Measurements from ENCODE around the gene PRR13. TPM values are rescaled to one million over a fixed set of nuclear protein-coding genes. Genes with fewer than 3 reads are reported as not detected.

PRR13 gene
- total RNA-seq, 4 donors from 2014 or later, result 175 to 307 (median 261) TPM

- TF ChIP-seq POLR2A (IDR thresholded peaks at IDR 0.05) (no peak), CTCF (IDR thresholded peaks at IDR 0.05) (no peak), POLR2AphosphoS5 (IDR thresholded peaks at IDR 0.05) (no peak), EP300 (IDR thresholded peaks at IDR 0.05; ENCODE audit: low read depth) (no peak)
- no peak overlapping the region for H3K4me3 ChIP-seq
- H3K4me1 ChIP-seq, result peaks cover 6 to 9% (median 7%) of the 10 kb centered on the region in 4 donors
- no peaks in the 10 kb centered on the region for H3K36me3 ChIP-seq
- DNase-seq, result no peak
- no peaks in the 10 kb centered on the region for H3K27me3 ChIP-seq
- 90% methylated on average over 9 of the region's 9 CpGs; no CpG with 5 or more reads in 1 of the 2 donors for WGBS, 2 donors (ENCODE audit: low coverage in 1 of 2)
- intact Hi-C loops (cut with DNase I; ENCODE audit: low total_unique reads), result no loop called here
- in situ Hi-C loops (cut with MboI; ENCODE audit: low pct_ligation_motif_present in 1 of 4, low pct_unique_long_range_greater_than_20kb in 1 of 4, low sequenced_read_pairs in 3 of 4), result loop anchor here in 2 of 4 donors (5.0 kb wide), 2 partner anchors 68 to 73 kb away; no protein-coding TSS in a partner anchor
- H3K27ac ChIP-seq, result no peak overlapping the region
- no peaks in the 10 kb centered on the region for H3K9me3 ChIP-seq
Observed at GRCh38 chr12:53424626-53425514, 16.7 kb upstream of the PRR13 start.

GRCh38 chr12:53425515-53426150 lies 15.9 kb upstream of the PRR13 start:
- intact Hi-C loops (cut with DNase I; ENCODE audit: low total_unique reads), result no loop called here

GRCh38 chr12:53427905-53428594 lies 13.5 kb upstream of the PRR13 start:
- H3K9me3 ChIP-seq, result no peaks in the 10 kb centered on the region
- H3K4me3 ChIP-seq, result no peak overlapping the region
- TF ChIP-seq EP300 (IDR thresholded peaks at IDR 0.05; ENCODE audit: low read depth) (no peak), CTCF (IDR thresholded peaks at IDR 0.05) (no peak)
- no peak for DNase-seq
- no peaks in the 10 kb centered on the region for H3K36me3 ChIP-seq
- no peaks in the 10 kb centered on the region for H3K27me3 ChIP-seq
- 73 to 89% methylated on average over 4 to 7 of the region's 7 CpGs for WGBS, 2 donors (ENCODE audit: low coverage in 1 of 2)
- H3K4me1 ChIP-seq, result no peaks in the 10 kb centered on the region
- no peak overlapping the region for H3K27ac ChIP-seq
- in situ Hi-C loops (cut with MboI; ENCODE audit: low pct_ligation_motif_present in 1 of 4, low pct_unique_long_range_greater_than_20kb in 1 of 4, low sequenced_read_pairs in 3 of 4), result no loop called here
- intact Hi-C loops (cut with DNase I; ENCODE audit: low total_unique reads), result no loop called here

More at GRCh38 chr12:53425515-53426150, 15.9 kb upstream of the PRR13 start:
- H3K4me3 ChIP-seq, result no peak overlapping the region
- H3K27ac ChIP-seq, result no peak overlapping the region
- in situ Hi-C loops (cut with MboI; ENCODE audit: low pct_ligation_motif_present in 1 of 4, low pct_unique_long_range_greater_than_20kb in 1 of 4, low sequenced_read_pairs in 3 of 4), result no loop called here
- H3K9me3 ChIP-seq, result no peaks in the 10 kb centered on the region
- no peaks in the 10 kb centered on the region for H3K36me3 ChIP-seq
- peaks cover 6 to 9% (median 7%) of the 10 kb centered on the region in 4 donors for H3K4me1 ChIP-seq
- TF ChIP-seq EP300 (IDR thresholded peaks at IDR 0.05; ENCODE audit: low read depth), result no peak
- TF ChIP-seq CTCF (IDR thresholded peaks at IDR 0.05), result no peak
- no peak for TF ChIP-seq POLR2AphosphoS5 (IDR thresholded peaks at IDR 0.05)
- H3K27me3 ChIP-seq, result no peaks in the 10 kb centered on the region
- DNase-seq, result no peak
- 80% methylated on average over 11 of the region's 11 CpGs; no CpG with 5 or more reads in 1 of the 2 donors for WGBS, 2 donors (ENCODE audit: low coverage in 1 of 2)

- no peaks in the 10 kb centered on the region for H3K36me3 ChIP-seq
- H3K9me3 ChIP-seq, result no peaks in the 10 kb centered on the region
- no peak for TF ChIP-seq CTCF (IDR thresholded peaks at IDR 0.05)
- no peak for TF ChIP-seq POLR2AphosphoS5 (IDR thresholded peaks at IDR 0.05)
- TF ChIP-seq EP300 (IDR thresholded peaks at IDR 0.05; ENCODE audit: low read depth), result no peak
- TF ChIP-seq POLR2A (IDR thresholded peaks at IDR 0.05), result no peak
- H3K27ac ChIP-seq, result no peak overlapping the region
- in situ Hi-C loops (cut with MboI; ENCODE audit: low pct_ligation_motif_present in 1 of 4, low pct_unique_long_range_greater_than_20kb in 1 of 4, low sequenced_read_pairs in 3 of 4), result no loop called here
- intact Hi-C loops (cut with DNase I; ENCODE audit: low total_unique reads), result no loop called here
- H3K4me3 ChIP-seq, result no peak overlapping the region
- no peak for DNase-seq
- WGBS, 2 donors (ENCODE audit: low coverage in 1 of 2), result 94% methylated on average over 7 of the region's 7 CpGs; no CpG with 5 or more reads in 1 of the 2 donors
- no peaks in the 10 kb centered on the region for H3K27me3 ChIP-seq
- no peaks in the 10 kb centered on the region for H3K4me1 ChIP-seq
Observed at GRCh38 chr12:53428741-53429140, 12.8 kb upstream of the PRR13 start.

All from transverse colon (tissue), 4 donors.